ENCODE data around the gene ABCC11.
"Not testable (repeated sequence)": the region's sequence is repeated elsewhere in the genome, so short reads cannot be mapped to it uniquely, and the experiment has no call there.

ABCC11 gene

DNA sequence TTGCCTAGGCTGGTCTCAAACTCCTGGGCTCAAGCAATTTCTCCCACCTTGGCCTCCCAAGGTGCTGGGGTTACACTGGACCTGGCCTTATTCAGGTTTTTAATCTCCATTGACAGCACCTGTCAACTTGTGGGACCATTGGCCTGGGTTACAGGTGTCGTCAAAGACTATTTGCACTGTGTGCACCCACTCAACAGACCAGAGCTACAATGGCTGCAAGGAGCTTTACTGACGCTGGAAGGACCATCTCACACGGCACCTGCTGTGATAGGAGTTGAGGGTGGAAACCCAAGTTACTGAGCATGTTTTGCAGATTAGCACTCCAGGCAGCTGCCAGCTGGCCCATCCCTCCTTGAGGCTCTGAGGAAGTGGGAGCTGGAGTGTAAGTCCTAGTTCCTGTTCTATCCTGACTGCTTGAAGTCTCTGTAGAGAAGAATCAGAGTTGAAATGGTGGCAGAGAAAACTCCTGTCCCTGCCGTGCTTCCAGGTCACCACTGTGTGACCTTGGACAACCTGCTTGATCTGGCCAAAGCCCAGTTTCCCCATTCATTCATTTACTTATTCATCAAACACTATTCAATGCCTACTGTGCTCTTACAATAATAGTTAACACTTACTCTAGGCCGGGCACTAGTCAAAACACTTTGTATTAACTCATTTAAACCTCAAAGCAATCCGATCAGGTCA lies 45.7 kb downstream of the ABCC11 start:
- no peak for TF ChIP-seq ZNF274 (IDR thresholded peaks at IDR 0.05; ENCODE audit: low read depth, low read length)
- H3K4me3 ChIP-seq (ENCODE audit: low read length), result no peak overlapping the region

DNA sequence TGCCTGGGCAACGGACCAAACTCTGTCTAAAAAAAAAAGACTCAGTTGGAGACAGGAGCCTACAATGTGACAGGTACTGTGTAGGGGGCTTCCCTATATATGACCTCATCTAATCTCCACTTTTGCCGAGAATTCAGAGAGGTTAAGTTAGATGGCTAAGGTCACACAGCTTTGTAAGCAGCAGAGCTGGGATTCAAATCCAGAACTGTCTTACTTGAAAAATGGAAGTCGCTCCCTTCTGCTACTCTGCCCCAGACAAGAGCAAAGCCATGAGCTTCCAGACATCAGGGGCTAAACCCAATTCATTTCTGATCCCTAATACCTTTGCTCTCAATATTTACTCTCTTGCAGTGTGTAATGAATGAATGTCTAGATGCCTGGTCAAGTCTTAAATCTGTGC lies 50.0 kb downstream of the ABCC11 start:
- no peak for TF ChIP-seq ZNF274 (IDR thresholded peaks at IDR 0.05; ENCODE audit: low read depth, low read length)
- H3K4me3 ChIP-seq (ENCODE audit: low read length), result no peak overlapping the region

DNA sequence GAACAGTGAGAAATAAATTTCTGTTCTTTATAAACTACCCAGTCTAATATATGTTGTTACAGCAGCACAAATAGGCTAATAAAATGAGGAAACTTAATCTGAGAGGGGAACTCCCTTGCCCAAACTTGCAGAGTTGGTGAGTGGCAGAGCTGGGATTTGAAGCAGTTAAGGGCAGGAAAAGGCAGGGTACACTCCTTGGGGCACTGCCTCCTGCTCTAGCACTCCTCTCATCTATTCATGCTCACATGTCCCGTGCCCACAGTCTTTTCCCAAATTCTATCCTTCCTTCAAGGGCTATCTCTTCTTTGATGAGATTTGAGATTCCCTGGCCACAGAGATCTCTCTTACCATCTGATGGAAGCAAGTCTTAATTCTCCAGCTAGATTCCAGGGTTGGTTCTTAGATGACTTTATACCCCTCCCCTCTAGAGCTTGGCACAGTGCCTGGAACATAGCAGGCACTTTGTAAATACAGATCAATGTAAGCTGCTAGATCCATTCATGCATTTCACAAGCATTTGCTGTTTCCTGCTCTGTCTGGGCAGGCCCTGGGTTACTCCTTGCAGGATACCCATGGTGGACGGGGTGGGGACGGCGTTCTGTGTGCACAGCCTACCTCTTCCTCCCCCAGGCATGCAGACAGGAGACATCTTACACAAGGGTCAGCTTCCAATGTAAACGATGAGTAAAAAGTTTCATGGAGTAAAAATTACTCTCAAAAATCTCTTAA lies 52.3 kb downstream of the ABCC11 start:
- no peak for TF ChIP-seq ZNF274 (IDR thresholded peaks at IDR 0.05; ENCODE audit: low read depth, low read length)
- H3K4me3 ChIP-seq (ENCODE audit: low read length), result no peak overlapping the region

DNA sequence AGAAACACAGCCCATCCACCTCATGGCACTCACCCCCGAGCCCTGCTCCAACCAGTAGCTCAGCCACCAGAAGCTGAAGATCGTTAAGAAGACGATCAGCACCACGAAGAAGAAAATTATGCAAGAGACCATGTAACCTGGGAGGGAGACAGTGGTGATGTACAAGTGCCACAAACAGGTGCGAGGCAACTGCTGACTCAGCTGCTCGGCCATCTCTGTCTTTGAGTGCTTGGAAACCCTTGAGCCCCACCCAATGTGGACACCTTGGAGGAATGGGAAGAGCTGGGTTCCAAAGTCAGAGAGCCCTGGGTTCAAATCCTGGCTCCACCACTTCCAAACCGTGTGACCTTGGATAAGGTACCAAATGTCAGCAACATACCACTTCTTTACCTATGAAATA lies 53.5 kb downstream of the ABCC11 start:
- no peak for TF ChIP-seq ZNF274 (IDR thresholded peaks at IDR 0.05; ENCODE audit: low read depth, low read length)
- H3K4me3 ChIP-seq (ENCODE audit: low read length), result no peak overlapping the region

DNA sequence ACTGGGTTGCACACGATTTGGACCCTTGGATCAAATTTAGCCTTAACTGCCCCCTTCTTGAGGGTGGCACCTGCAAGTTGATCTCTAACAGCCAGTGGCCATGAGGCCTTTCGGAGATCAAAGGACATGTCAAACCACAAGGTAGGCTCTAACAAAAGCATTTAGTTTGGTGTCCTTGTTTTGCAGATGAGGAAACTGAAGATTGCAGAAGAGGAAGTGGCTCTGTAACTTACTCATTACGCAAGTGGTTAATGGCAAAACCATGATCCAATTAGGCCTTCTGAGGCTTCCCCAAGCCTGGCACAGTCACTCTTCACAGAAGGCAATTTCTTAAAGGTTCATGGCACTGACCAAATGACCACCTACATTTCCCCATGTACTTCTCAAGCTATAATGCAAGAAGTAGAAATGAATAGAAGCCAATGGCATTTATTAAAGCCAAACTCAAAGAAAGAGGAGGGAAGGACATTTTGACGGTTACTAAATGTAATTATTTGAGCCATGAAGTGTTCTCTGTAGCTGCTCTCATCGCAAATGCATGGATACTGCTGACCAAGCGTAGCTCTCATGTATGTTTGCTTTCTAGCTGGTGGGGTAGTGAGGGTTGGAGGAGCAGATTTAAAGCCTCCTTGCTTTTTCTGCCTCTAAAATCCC lies 58.8 kb downstream of the ABCC11 start:
- no peak for TF ChIP-seq ZNF274 (IDR thresholded peaks at IDR 0.05; ENCODE audit: low read depth, low read length)
- no peak overlapping the region for H3K4me3 ChIP-seq (ENCODE audit: low read length)

DNA sequence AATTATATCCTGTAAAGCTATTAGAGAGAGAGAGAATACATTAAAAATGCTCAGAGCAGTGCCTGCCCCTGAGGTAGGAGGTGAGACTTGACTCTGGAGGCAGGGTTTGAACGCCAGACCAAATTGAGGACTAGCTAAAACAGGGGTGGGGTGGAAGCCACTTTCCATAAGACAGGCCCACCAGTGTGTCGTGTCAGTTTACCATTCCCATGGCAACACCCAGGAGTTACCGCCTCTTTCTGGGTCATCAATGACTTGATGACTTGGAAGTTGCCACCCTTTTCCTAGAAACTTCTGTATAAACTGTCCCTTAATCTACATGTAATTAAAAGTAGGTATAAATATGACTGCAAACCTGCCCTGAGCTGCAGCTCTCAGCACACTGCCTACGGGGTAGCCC lies 59.6 kb downstream of the ABCC11 start:
- TF ChIP-seq ZNF274 (IDR thresholded peaks at IDR 0.05; ENCODE audit: low read depth, low read length), result no peak
- no peak overlapping the region for H3K4me3 ChIP-seq (ENCODE audit: low read length)

DNA sequence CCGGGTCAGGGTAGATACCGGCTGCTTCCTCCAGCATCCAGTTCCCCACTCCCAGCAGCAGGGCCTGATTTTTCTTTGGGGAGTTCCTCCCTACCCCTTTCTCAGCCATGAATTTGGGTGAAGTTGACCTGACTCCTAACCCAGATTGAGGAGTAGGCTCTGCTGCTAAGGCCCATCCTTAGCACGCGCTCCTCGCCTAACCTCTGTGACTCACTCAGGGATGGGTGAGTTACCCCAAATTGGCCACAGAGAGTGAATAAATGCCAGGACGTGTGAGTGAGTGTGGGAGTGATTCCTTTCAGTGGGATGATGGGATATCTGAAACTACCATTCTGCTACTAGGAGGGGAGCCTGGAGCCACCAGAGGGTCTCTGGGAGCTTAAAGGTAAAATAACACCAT lies 62.7 kb downstream of the ABCC11 start:
- no peak for TF ChIP-seq ZNF274 (IDR thresholded peaks at IDR 0.05; ENCODE audit: low read depth, low read length)
- no peak overlapping the region for H3K4me3 ChIP-seq (ENCODE audit: low read length)

DNA sequence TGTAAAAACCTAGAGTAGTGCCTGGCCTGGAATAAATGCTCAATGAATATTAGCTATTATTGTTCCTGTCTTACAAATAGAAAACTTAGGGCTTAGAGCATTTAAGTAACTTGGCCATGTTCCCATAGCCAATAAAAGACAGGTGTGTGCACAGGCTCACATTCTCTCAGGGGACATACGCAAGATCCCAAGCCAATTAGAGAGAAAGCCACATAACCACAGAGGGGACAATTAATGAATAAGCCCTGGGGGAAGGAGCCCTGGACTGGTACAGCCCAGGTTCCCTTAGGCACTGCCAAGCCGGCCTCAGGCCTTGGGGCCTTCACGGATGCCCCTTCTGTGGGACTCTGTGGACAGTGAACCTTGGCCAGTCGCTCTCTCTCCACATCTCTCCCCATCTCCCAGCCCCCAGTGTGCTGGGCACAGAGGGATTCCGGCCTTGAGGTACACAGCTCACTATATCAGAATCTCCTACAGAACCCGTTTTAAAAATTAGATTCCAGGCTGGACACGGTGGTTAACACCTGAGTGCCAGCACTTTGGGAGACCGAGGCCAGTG lies 64.3 kb downstream of the ABCC11 start:
- no peak for TF ChIP-seq ZNF274 (IDR thresholded peaks at IDR 0.05; ENCODE audit: low read depth, low read length)
- no peak overlapping the region for H3K4me3 ChIP-seq (ENCODE audit: low read length)

DNA sequence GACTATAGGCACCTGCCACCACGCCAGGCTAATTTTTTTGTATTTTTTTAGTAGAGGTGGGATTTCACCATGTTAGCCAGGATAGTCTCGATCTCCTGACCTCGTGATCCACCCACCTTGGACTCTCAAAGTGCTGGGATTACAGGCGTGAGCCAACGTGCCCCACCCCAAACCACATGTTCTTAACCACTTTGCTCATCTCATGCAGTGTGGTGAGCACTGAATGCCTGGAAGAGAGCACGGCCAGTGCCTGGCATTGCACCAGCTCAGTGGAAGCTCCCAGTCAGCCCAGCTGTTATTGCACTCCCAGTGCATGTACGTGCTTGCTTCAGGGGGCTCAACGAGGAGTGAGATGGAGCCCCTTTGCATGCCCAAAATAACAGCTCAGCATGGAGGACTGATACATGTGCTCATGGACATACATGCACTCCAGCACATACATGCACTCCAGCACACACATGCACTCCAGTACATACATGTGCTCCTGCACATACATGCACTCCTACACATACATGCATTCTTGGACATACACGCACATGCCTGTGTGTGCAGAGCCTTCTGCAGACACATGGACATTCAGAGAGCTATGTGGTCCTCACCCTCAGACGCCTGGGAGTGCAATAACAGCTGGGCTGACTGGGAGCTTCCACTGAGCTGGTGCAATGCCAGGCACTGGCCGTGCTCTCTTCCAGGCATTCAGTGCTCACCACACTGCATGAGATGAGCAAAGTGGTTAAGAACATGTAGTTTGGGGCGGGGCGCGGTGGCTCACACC lies 65.4 kb downstream of the ABCC11 start:
- not testable (repeated sequence) for H3K4me3 ChIP-seq (ENCODE audit: low read length)

DNA sequence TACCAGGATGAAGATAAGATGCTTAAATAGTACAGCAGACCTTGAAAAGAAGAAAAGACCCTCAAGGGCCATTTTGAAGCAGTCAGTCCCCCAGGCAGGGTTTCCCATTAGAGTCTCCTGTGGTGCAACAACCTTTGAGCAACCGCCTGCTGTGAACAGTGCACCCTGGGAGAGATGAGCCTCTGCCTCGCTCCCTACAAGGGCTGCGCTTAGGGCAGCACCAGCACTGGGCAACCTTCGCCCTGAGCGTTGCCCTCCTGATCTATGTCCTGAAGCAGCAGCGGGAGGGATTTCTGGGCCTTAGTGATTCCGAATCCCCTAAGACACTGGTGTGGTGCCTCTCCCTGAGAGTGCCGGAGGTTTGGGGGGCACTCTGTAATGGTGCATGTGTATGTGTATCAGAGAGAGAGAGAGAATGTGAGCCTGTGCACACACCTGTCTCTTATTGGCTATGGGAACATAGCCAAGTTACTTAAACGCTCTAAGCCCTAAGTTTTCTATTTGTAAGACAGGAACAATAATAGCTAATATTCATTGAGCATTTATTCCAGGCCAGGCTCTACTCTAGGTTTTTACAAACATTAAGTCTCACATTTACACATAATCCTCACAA lies 66.4 kb downstream of the ABCC11 start:
- no peak overlapping the region for H3K4me3 ChIP-seq (ENCODE audit: low read length)
- no peak for TF ChIP-seq ZNF274 (IDR thresholded peaks at IDR 0.05; ENCODE audit: low read depth, low read length)

DNA sequence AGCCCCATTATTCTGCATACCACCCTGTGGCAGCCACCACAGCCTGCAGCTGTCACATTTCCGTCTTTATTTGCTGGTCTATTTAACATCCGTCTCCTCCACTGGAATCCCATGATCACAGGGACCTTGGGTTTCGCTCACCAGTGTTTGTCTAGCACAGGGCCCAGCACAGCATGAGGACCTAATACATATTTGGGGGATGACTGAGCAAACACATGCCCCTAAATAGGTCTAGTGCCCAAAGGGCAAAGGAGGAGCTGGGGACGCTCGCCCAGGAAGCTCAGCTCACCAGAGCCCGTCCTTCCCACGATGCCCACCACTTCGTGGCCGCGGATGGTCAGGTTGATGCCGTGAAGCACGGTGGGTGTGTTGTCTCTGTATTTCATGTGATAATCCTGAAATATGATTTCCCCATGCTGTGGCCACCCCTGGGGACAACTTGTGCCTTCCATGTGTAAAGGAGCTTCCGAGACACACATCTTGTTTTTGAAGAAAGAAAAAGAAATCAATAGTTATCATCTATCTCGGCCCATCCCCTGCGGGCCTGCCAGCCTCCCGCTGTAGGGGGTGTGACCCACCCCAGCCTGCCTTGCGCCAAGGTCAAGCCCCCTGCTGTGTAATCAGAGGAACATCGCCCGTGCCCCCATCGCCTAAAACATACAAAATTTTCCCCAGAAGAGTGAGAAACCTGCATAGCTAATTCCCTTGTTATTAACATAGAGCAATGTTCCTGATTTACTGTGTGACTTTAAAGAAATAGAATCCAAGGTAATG lies 70.5 kb downstream of the ABCC11 start:
- TF ChIP-seq ZNF274 (IDR thresholded peaks at IDR 0.05; ENCODE audit: low read depth, low read length), result no peak
- no peak overlapping the region for H3K4me3 ChIP-seq (ENCODE audit: low read length)

DNA sequence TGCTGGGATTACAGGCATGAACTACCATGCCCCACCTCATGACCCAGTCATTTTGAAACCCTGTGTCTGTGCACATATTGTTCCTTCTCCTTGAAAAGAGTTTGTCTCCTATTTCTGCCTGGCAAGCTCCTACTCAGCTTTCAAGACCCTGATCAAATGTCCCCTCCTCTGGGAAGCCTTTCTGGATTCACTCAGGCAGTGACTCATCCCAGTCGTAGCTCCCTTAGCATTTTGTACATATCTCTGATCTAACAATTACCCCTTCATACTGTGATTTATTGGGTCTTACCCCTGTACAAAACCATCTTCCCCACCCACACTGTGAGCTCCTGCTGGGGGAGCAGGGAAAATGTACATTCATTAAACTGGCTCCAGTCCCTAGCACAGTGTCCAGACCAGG lies 73.5 kb downstream of the ABCC11 start:
- no peak overlapping the region for H3K4me3 ChIP-seq (ENCODE audit: low read length)
- TF ChIP-seq ZNF274 (IDR thresholded peaks at IDR 0.05; ENCODE audit: low read depth, low read length), result no peak

DNA sequence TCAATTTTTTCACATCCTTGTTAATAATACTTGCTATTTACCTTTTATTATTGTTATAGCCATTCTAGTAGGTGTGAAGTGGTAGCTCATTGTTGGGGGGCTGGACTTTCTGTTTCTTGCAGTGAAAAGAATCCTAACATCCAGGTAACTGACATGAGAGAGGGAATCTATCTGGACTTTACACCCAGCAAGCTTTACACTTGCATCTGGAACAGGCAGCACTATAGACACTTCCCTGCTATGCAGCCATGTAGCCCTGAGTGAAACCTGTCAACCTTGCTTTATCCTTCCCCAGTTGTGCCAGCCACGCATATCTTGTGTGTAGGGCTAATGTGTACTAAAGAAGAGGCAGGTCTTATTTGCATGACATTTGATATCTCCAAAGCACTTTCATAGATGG lies 74.7 kb downstream of the ABCC11 start:
- no peak overlapping the region for H3K4me3 ChIP-seq (ENCODE audit: low read length)
- TF ChIP-seq ZNF274 (IDR thresholded peaks at IDR 0.05; ENCODE audit: low read depth, low read length), result no peak
